ENCODE measurements around the gene HEPACAM2. TPM values are rescaled to one million over a fixed set of nuclear protein-coding genes. Genes with fewer than 3 reads are reported as not detected.

The HEPACAM2 gene
- total RNA-seq, 2 donors from 2014 or later, result not detected

- H3K4me1 ChIP-seq (ENCODE audit: control insufficient read depth, insufficient read depth, low read length), result no peaks in the 10 kb centered on the region
- H3K4me3 Mint-ChIP-seq, result no peak overlapping the region
- 93 to 100% methylated on average over 1 to 3 of the region's 4 CpGs for WGBS, 2 experiments (ENCODE audit: insufficient coverage in 1 of 2, insufficient read length in 1 of 2)
- no peak for DNase-seq
- H3K9me3 Mint-ChIP-seq, result no peaks in the 10 kb centered on the region
- no peak overlapping the region for H3K4me3 ChIP-seq (ENCODE audit: low read length)
- TF ChIP-seq CTCF (conservative IDR thresholded peaks at IDR 0.05), result no peak
- H3K4me1 Mint-ChIP-seq, result no peaks in the 10 kb centered on the region
- no peak overlapping the region for H3K27ac ChIP-seq (ENCODE audit: low read depth, low read length)
- H3K36me3 Mint-ChIP-seq (ENCODE audit: low read depth), result no peaks in the 10 kb centered on the region
- H3K27me3 ChIP-seq (ENCODE audit: control insufficient read depth, insufficient read depth, low read length, poor library complexity, severe bottlenecking), result peaks cover 28% of the 10 kb centered on the region
- no peak overlapping the region for H3K27ac Mint-ChIP-seq
- H3K9me3 ChIP-seq (ENCODE audit: control insufficient read depth, low read length), result no peaks in the 10 kb centered on the region
- no peaks in the 10 kb centered on the region for H3K36me3 ChIP-seq (ENCODE audit: control insufficient read depth, insufficient read depth, low read length)
- H3K27me3 Mint-ChIP-seq (ENCODE audit: insufficient read depth), result peaks cover 25% of the 10 kb centered on the region
- H3K9ac ChIP-seq (ENCODE audit: extremely low read depth, low read length, poor library complexity, severe bottlenecking), result no peak overlapping the region
Measured at GRCh38 chr7:93138576-93138975, 87.7 kb downstream of the HEPACAM2 start.

Other genes with a start within 250 kb of the HEPACAM2 start
- gene SAMD9, start 108.5 kb downstream of the HEPACAM2 start, total RNA-seq, result not detected
- gene SAMD9L, start 78.1 kb downstream of the HEPACAM2 start, total RNA-seq, result not detected
- gene VPS50, start 5.9 kb upstream of the HEPACAM2 start, total RNA-seq, result 10 to 100 TPM; 13.3 to 14.9 TPM

All from endodermal cell (in vitro differentiated cells).